LNCAP (cell line): ENCODE measurements around the gene KMT5B.

Experiments
- TF ChIP-seq, protein P1 (sequence below): fragments of 450-650 bp; IDR thresholded peaks from 2 replicates; pipeline ENCODE4 v1.5.1; 2017; ENCODE audit warnings: mild to moderate bottlenecking

The KMT5B gene

DNA sequence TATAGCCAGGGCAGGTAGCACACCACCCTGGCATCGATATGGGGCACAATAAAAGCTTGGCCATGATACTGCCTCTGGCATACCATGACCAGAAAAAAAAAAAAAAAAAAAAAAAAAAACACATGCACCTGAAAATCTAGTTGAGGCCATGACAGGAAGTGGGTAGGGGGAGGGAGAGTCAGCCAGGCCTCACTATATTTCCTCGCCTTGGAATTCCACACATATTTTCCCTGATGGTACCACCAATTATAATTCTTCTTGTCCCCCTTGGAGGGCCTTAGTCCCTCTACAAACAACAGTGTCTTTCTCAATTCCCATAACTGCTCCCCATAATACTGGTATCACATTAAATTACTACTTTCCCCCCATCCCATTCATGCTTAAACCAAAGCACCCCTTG lies 79.3 kb downstream of the KMT5B start:
- TF ChIP-seq, protein P1, sequence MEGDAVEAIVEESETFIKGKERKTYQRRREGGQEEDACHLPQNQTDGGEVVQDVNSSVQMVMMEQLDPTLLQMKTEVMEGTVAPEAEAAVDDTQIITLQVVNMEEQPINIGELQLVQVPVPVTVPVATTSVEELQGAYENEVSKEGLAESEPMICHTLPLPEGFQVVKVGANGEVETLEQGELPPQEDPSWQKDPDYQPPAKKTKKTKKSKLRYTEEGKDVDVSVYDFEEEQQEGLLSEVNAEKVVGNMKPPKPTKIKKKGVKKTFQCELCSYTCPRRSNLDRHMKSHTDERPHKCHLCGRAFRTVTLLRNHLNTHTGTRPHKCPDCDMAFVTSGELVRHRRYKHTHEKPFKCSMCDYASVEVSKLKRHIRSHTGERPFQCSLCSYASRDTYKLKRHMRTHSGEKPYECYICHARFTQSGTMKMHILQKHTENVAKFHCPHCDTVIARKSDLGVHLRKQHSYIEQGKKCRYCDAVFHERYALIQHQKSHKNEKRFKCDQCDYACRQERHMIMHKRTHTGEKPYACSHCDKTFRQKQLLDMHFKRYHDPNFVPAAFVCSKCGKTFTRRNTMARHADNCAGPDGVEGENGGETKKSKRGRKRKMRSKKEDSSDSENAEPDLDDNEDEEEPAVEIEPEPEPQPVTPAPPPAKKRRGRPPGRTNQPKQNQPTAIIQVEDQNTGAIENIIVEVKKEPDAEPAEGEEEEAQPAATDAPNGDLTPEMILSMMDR = no peak

GRCh38 chr11:68130121-68130520 lies 83.0 kb downstream of the KMT5B start:
- TF ChIP-seq, protein P1 = no peak

DNA sequence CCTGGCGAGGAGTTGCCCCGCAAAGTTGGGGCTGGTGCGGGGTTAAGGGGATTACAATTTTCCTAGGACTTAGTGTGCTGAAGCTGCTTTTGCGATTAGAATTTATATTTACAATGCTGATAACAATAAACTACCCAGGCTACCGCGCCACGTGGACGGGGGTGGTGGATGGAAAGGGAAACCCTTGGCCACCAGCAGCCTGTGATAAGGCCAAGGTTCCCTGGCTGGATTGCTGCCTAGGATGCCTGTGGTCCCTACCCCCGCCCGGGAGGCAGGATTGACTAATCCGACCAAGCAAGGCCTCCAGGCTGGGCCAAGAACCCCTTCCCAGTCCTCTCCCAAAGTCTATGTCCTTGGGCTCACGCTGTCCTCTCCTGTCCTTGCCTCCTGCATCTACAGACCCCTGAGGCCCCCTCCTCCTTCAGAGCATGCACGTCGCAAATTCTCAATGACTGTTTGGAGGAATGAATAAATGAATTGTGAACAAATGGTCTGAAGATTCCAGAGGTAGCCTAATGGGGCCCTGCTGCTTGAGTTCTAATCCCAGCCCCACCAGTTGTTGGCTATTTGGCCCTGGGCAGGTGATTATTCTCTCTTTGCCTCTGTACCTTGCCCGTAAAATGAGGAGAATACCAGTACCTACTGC lies 84.3 kb downstream of the KMT5B start:
- TF ChIP-seq, protein P1 = no peak

GRCh38 chr11:68127714-68128681 lies 85.1 kb downstream of the KMT5B start:
- TF ChIP-seq, protein P1 = no peak

GRCh38 chr11:68125164-68125563 lies 87.9 kb downstream of the KMT5B start:
- TF ChIP-seq, protein P1 = no peak

GRCh38 chr11:68122936-68123539 lies 90.1 kb downstream of the KMT5B start:
- TF ChIP-seq, protein P1 = no peak

- TF ChIP-seq, protein P1 = no peak
These were observed 91.8 kb downstream of the KMT5B start, which contains the start of gene CHKA for GRCh38 chr11:68121067-68121899. CHKA (minus strand) TSS chr11:68121388; CDS start chr11:68121177, 211 bp downstream.
